Measurements from ENCODE around the gene RSPH9. TPM values are rescaled to one million over a fixed set of nuclear protein-coding genes. Genes with fewer than 3 reads are reported as not detected.

Gene RSPH9
- total RNA-seq, 1 donor from 2014 or later, result 0.80 TPM

GRCh38 chr6:43667245-43668150 is 22.7 kb downstream of the RSPH9 start:
- DNase-seq (ENCODE audit: low spot score in 2 of 2, unreplicated experiment in 2 of 2), result peak; percentile 59 to 94
- peaks cover 44% of the 10 kb centered on the region for H3K4me1 Mint-ChIP-seq
- no peaks in the 10 kb centered on the region for H3K9me3 Mint-ChIP-seq
- peak overlapping the region; percentile 56 for H3K4me3 Mint-ChIP-seq
- H3K27me3 Mint-ChIP-seq (ENCODE audit: low read depth), result no peaks in the 10 kb centered on the region
- H3K36me3 Mint-ChIP-seq, result peaks cover 4% of the 10 kb centered on the region
- TF ChIP-seq, protein P1, sequence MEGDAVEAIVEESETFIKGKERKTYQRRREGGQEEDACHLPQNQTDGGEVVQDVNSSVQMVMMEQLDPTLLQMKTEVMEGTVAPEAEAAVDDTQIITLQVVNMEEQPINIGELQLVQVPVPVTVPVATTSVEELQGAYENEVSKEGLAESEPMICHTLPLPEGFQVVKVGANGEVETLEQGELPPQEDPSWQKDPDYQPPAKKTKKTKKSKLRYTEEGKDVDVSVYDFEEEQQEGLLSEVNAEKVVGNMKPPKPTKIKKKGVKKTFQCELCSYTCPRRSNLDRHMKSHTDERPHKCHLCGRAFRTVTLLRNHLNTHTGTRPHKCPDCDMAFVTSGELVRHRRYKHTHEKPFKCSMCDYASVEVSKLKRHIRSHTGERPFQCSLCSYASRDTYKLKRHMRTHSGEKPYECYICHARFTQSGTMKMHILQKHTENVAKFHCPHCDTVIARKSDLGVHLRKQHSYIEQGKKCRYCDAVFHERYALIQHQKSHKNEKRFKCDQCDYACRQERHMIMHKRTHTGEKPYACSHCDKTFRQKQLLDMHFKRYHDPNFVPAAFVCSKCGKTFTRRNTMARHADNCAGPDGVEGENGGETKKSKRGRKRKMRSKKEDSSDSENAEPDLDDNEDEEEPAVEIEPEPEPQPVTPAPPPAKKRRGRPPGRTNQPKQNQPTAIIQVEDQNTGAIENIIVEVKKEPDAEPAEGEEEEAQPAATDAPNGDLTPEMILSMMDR (IDR thresholded peaks at IDR 0.05; ENCODE audit: unreplicated experiment), result peak; percentile 83
- peak overlapping the region; percentile 89 for H3K27ac Mint-ChIP-seq

- TF ChIP-seq, protein P1 (IDR thresholded peaks at IDR 0.05; ENCODE audit: unreplicated experiment), result no peak
- peak in 1 of 2 experiments; percentile 61 for DNase-seq (ENCODE audit: low spot score in 2 of 2, unreplicated experiment in 2 of 2)
- H3K27me3 Mint-ChIP-seq (ENCODE audit: low read depth), result no peaks in the 10 kb centered on the region
- peaks cover 53% of the 10 kb centered on the region for H3K4me1 Mint-ChIP-seq
- H3K36me3 Mint-ChIP-seq, result peaks cover 4% of the 10 kb centered on the region
- peak overlapping the region; percentile 89 for H3K27ac Mint-ChIP-seq
- no peaks in the 10 kb centered on the region for H3K9me3 Mint-ChIP-seq
- H3K4me3 Mint-ChIP-seq, result peak overlapping the region; percentile 56
These were observed 23.6 kb downstream of the RSPH9 start for GRCh38 chr6:43668151-43669028.

- TF ChIP-seq, protein P1 (IDR thresholded peaks at IDR 0.05; ENCODE audit: unreplicated experiment), result no peak
- Mint-ChIP-seq H3K27me3 (ENCODE audit: low read depth) (no peaks in the 10 kb centered on the region), H3K4me1 (peaks cover 61% of the 10 kb centered on the region), H3K9me3 (no peaks in the 10 kb centered on the region), H3K27ac (peak overlapping the region; percentile 89), H3K4me3 (no peak overlapping the region), H3K36me3 (peaks cover 5% of the 10 kb centered on the region)
- no peak for DNase-seq (ENCODE audit: low spot score in 2 of 2, unreplicated experiment in 2 of 2)
These were observed 24.4 kb downstream of the RSPH9 start for GRCh38 chr6:43669050-43669921.

- peaks cover 13% of the 10 kb centered on the region for H3K36me3 Mint-ChIP-seq
- H3K4me3 Mint-ChIP-seq, result no peak overlapping the region
- peak overlapping the region; percentile 89 for H3K27ac Mint-ChIP-seq
These were observed 25.2 kb downstream of the RSPH9 start for GRCh38 chr6:43669922-43670622.

More at GRCh38 chr6:43669922-43670622, 25.2 kb downstream of the RSPH9 start:
- peaks cover 66% of the 10 kb centered on the region for H3K4me1 Mint-ChIP-seq
- H3K9me3 Mint-ChIP-seq, result no peaks in the 10 kb centered on the region
- TF ChIP-seq, protein P1 (IDR thresholded peaks at IDR 0.05; ENCODE audit: unreplicated experiment), result no peak
- no peaks in the 10 kb centered on the region for H3K27me3 Mint-ChIP-seq (ENCODE audit: low read depth)
- DNase-seq (ENCODE audit: low spot score in 2 of 2, unreplicated experiment in 2 of 2), result no peak

Measured in mesothelial cell of epicardium (in vitro differentiated cells).